ENCODE data around the gene SMARCD2.

GRCh38 chr17:63831505-63831904 lies 11.0 kb downstream of the SMARCD2 start:
- no peak for TF ChIP-seq GATA2 (IDR thresholded peaks at IDR 0.05; ENCODE audit: low read depth, low read length)
- no peak for TF ChIP-seq GATA3 (IDR thresholded peaks at IDR 0.05; ENCODE audit: low read depth, low read length)
